GM19438 (cell line): Measurements from ENCODE around the gene PRR5L.

ENCODE experiments used
- ATAC-seq: cut with Tn5 transposase; IDR thresholded peaks from one replicate; pipeline ENCODE4 v1.9.1; 2021; ENCODE audit warnings: low read depth; ENCODE audit not compliant: unreplicated experiment

Gene PRR5L

GRCh38 chr11:36295926-36296325 lies at the start of gene PRR5L:
Gene PRR5L, plus strand, starts transcription at chr11:36296288. Its CDS starts 104,834 bp downstream, at chr11:36401122.
- ATAC-seq = no peak

GRCh38 chr11:36247493-36247892 lies 48.6 kb upstream of the PRR5L start:
- no peak for ATAC-seq

- ATAC-seq = no peak
These were observed 47.7 kb upstream of the PRR5L start for GRCh38 chr11:36248436-36248835.

GRCh38 chr11:36249246-36249645 lies 46.8 kb upstream of the PRR5L start:
- ATAC-seq = no peak

- no peak for ATAC-seq
These were observed 44.3 kb upstream of the PRR5L start for GRCh38 chr11:36251823-36252222.

- ATAC-seq = no peak
These were observed 42.9 kb upstream of the PRR5L start for GRCh38 chr11:36253238-36253637.

- no peak for ATAC-seq
These were observed 41.4 kb upstream of the PRR5L start for GRCh38 chr11:36254713-36255112.

GRCh38 chr11:36257351-36257750 lies 38.7 kb upstream of the PRR5L start:
- no peak for ATAC-seq

GRCh38 chr11:36258730-36259360 lies 37.2 kb upstream of the PRR5L start:
- no peak for ATAC-seq

GRCh38 chr11:36261094-36261493 lies 35.0 kb upstream of the PRR5L start:
- no peak for ATAC-seq

GRCh38 chr11:36264011-36264972 lies 31.8 kb upstream of the PRR5L start:
- ATAC-seq = no peak

- ATAC-seq = no peak
These were observed 31.1 kb upstream of the PRR5L start for GRCh38 chr11:36264973-36265344.

GRCh38 chr11:36265793-36266628 lies 30.1 kb upstream of the PRR5L start:
- ATAC-seq = peak; percentile 85

- ATAC-seq = no peak
These were observed 29.3 kb upstream of the PRR5L start for GRCh38 chr11:36266767-36267166.

- ATAC-seq = no peak
These were observed 27.6 kb upstream of the PRR5L start for GRCh38 chr11:36268337-36268985.

- no peak for ATAC-seq
These were observed 25.4 kb upstream of the PRR5L start for GRCh38 chr11:36270701-36271100.

- ATAC-seq = no peak
These were observed 24.2 kb upstream of the PRR5L start for GRCh38 chr11:36271794-36272407.

GRCh38 chr11:36273110-36273509 lies 23.0 kb upstream of the PRR5L start:
- ATAC-seq = no peak

- no peak for ATAC-seq
These were observed 21.7 kb upstream of the PRR5L start for GRCh38 chr11:36274414-36274813.
